Smooth muscle cell (in vitro differentiated cells): ENCODE measurements around the gene PTGES2. TPM values are rescaled to one million over a fixed set of nuclear protein-coding genes. Genes with fewer than 3 reads are reported as not detected.

ENCODE experiments used
- DNase-seq: peaks from one replicate; lab custom pipeline; 2025; ENCODE audit not compliant: unreplicated experiment; lab: John Stamatoyannopoulos, UW
- H2AFZ ChIP-seq: fragments of 200-600 bp; sonication (generic); 2 replicates; pipeline ENCODE4 v1.6.0; 2016; ENCODE audit warnings: antibody characterized with exemption, low read depth, mild to moderate bottlenecking
- H3F3A ChIP-seq: fragments of 200-600 bp; sonication (generic); 2 replicates; pipeline ENCODE4 v1.6.0; 2017; ENCODE audit warnings: antibody characterized with exemption, low read depth
- H3K27ac ChIP-seq: fragments of 200-600 bp; sonication (generic); 2 replicates; pipeline ENCODE4 v1.5.1; 2016; ENCODE audit warnings: low read depth, mild to moderate bottlenecking
- H3K27me3 ChIP-seq: fragments of 200-600 bp; sonication (generic); 2 replicates; pipeline ENCODE4 v1.6.1; 2016; ENCODE audit warnings: low read depth, mild to moderate bottlenecking
- H3K36me3 ChIP-seq: fragments of 200-600 bp; sonication (generic); 2 replicates; pipeline ENCODE4 v1.5.1; 2016; ENCODE audit warnings: low read depth
- H3K4me1 ChIP-seq: fragments of 200-600 bp; sonication (generic); 2 replicates; pipeline ENCODE4 v1.5.1; 2016; ENCODE audit warnings: low read depth
- H3K4me2 ChIP-seq: fragments of 200-600 bp; sonication (generic); 2 replicates; pipeline ENCODE4 v1.6.0; 2016; ENCODE audit warnings: mild to moderate bottlenecking
- H3K4me3 ChIP-seq: fragments of 200-600 bp; sonication (generic); 2 replicates; pipeline ENCODE4 v1.5.1; 2016; ENCODE audit warnings: mild to moderate bottlenecking
- H3K79me2 ChIP-seq: fragments of 200-600 bp; sonication (generic); 2 replicates; pipeline ENCODE4 v1.6.0; 2016; ENCODE audit warnings: low read depth, mild to moderate bottlenecking
- H3K9ac ChIP-seq: fragments of 200-600 bp; sonication (generic); 2 replicates; pipeline ENCODE4 v1.6.0; 2016; ENCODE audit warnings: low read depth
- H3K9me3 ChIP-seq: fragments of 200-600 bp; sonication (generic); replicated peaks from 2 replicates; pipeline ENCODE4 v1.5.1; 2016; ENCODE audit warnings: low read depth
- H4K20me1 ChIP-seq: fragments of 200-600 bp; sonication (generic); 2 replicates; pipeline ENCODE4 v1.6.0; 2016; ENCODE audit warnings: low read depth
- CTCF ChIP-seq: fragments of 200-600 bp; sonication (generic); IDR thresholded peaks from 2 replicates; pipeline ENCODE4 v1.5.1; 2017; ENCODE audit warnings: borderline replicate concordance, mild to moderate bottlenecking, antibody characterized with exemption; ENCODE audit not compliant: insufficient read depth, poor library complexity, severe bottlenecking
- WGBS: methylation state at CpG from one replicate; pipeline ENCODE4 v1.1.7; 2016; ENCODE audit warnings: low lambda C conversion rate; 5-methylcytosine and 5-hydroxymethylcytosine counted together
- polyA plus RNA-seq: library from polyadenylated mRNA; unstranded; fragments of >200 nt; fragmentation: Nextera tagmentation; extraction: Ambion mirVana; gene quantifications from 2 replicates; pipeline ENCODE4 v1.2.1, GENCODE V29; 2016
- total RNA-seq: library from RNA; depleted of rRNA; stranded (reverse); fragments of >200 nt; gene quantifications from 2 replicates; pipeline ENCODE4 v1.2.3, GENCODE V29; 2014

PTGES2 gene
- total and polyA plus RNA-seq, 2 experiments from 2014 or later = 31.5 to 78.6 TPM

GRCh38 chr9:128146591-128147120 lies 19.1 kb upstream of the PTGES2 start:
- no peak for DNase-seq
- Histone ChIP-seq H3K27ac (no peak overlapping the region), H3K4me1 (no peaks in the 10 kb centered on the region), H3K4me3 (no peak overlapping the region), H3K27me3 (no peaks in the 10 kb centered on the region), H3K9me3 (no peaks in the 10 kb centered on the region), H3K36me3 (no peaks in the 10 kb centered on the region), H4K20me1 (no peaks in the 10 kb centered on the region), H3K79me2 (no peaks in the 10 kb centered on the region), H2AFZ (no peak overlapping the region), H3F3A (no peaks in the 10 kb centered on the region), H3K4me2 (no peak overlapping the region), H3K9ac (no peak overlapping the region)
- 91% methylated on average over 8 of the region's 8 CpGs for WGBS
- TF ChIP-seq CTCF = no peak

- no peaks in the 10 kb centered on the region for H3F3A ChIP-seq
- H3K4me3 ChIP-seq = no peak overlapping the region
- no peak overlapping the region for H3K4me2 ChIP-seq
- no peaks in the 10 kb centered on the region for H4K20me1 ChIP-seq
- H3K27ac ChIP-seq = no peak overlapping the region
- no peaks in the 10 kb centered on the region for H3K4me1 ChIP-seq
- no peaks in the 10 kb centered on the region for H3K79me2 ChIP-seq
- no peaks in the 10 kb centered on the region for H3K27me3 ChIP-seq
- no peak for DNase-seq
- H3K9ac ChIP-seq = no peak overlapping the region
- no peaks in the 10 kb centered on the region for H3K36me3 ChIP-seq
- no peaks in the 10 kb centered on the region for H3K9me3 ChIP-seq
- no peak for TF ChIP-seq CTCF
- H2AFZ ChIP-seq = no peak overlapping the region
- WGBS = 87% methylated on average over 13 of the region's 13 CpGs
Measured at GRCh38 chr9:128145951-128146351, 18.4 kb upstream of the PTGES2 start.

- Histone ChIP-seq H3K9me3 (no peaks in the 10 kb centered on the region), H2AFZ (no peak overlapping the region), H3K79me2 (no peaks in the 10 kb centered on the region), H4K20me1 (no peaks in the 10 kb centered on the region), H3K27me3 (no peaks in the 10 kb centered on the region), H3K4me3 (no peak overlapping the region), H3K4me2 (no peak overlapping the region), H3F3A (no peaks in the 10 kb centered on the region), H3K9ac (no peak overlapping the region), H3K36me3 (no peaks in the 10 kb centered on the region), H3K27ac (no peak overlapping the region), H3K4me1 (no peaks in the 10 kb centered on the region)
- 74% methylated on average over 8 of the region's 8 CpGs for WGBS
- TF ChIP-seq CTCF = no peak
- DNase-seq = no peak
Measured at GRCh38 chr9:128145536-128145935, 18.0 kb upstream of the PTGES2 start.
